Measurements from ENCODE around the gene NTN4.

The NTN4 gene

DNA sequence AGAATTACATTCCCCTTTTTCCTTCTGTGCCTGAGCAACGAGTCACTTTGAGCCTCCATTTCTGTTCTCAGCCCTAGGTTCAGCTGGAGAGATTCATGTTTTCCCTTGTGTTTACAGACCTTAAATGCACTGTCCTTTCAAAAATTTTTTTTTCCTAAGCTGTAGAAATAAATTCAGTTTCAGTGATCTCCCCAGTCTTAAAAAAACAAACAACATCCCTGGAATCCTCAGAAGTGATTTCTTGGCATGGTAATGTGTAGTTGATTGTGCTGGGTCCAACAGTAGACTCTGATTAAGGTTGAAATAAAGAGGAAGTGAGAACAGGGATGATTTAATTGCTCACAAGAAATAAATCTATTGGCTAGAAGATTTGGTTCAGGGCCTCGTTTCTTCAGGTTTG is 89.3 kb downstream of the NTN4 start:
- ATAC-seq: no peak
- TF ChIP-seq ESRRG (CRISPR knock-in tag; IDR thresholded peaks at IDR 0.05): no peak
- no peak for TF ChIP-seq ZFP30 (CRISPR knock-in tag; IDR thresholded peaks at IDR 0.05)
- no peak for TF ChIP-seq RARB (CRISPR knock-in tag; IDR thresholded peaks at IDR 0.05)
- no peak for TF ChIP-seq ZNF8 (CRISPR knock-in tag; IDR thresholded peaks at IDR 0.05)
- no peak for TF ChIP-seq OSR1 (CRISPR knock-in tag; IDR thresholded peaks at IDR 0.05)
- no peak for TF ChIP-seq ZNF565 (CRISPR knock-in tag; conservative IDR thresholded peaks at IDR 0.05; ENCODE audit: low read depth)
- TF ChIP-seq TCF4 (CRISPR knock-in tag; IDR thresholded peaks at IDR 0.05; ENCODE audit: borderline replicate concordance): no peak
- no peak for TF ChIP-seq BACH2 (CRISPR knock-in tag; IDR thresholded peaks at IDR 0.05; ENCODE audit: borderline replicate concordance)
- no peak for TF ChIP-seq GLIS3 (CRISPR knock-in tag; IDR thresholded peaks at IDR 0.05)
- TF ChIP-seq, protein P1, sequence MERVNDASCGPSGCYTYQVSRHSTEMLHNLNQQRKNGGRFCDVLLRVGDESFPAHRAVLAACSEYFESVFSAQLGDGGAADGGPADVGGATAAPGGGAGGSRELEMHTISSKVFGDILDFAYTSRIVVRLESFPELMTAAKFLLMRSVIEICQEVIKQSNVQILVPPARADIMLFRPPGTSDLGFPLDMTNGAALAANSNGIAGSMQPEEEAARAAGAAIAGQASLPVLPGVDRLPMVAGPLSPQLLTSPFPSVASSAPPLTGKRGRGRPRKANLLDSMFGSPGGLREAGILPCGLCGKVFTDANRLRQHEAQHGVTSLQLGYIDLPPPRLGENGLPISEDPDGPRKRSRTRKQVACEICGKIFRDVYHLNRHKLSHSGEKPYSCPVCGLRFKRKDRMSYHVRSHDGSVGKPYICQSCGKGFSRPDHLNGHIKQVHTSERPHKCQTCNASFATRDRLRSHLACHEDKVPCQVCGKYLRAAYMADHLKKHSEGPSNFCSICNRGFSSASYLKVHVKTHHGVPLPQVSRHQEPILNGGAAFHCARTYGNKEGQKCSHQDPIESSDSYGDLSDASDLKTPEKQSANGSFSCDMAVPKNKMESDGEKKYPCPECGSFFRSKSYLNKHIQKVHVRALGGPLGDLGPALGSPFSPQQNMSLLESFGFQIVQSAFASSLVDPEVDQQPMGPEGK (CRISPR knock-in tag; IDR thresholded peaks at IDR 0.05; ENCODE audit: borderline replicate concordance): no peak
- TF ChIP-seq SNAI2 (CRISPR knock-in tag; IDR thresholded peaks at IDR 0.05): no peak
- TF ChIP-seq, protein P2, sequence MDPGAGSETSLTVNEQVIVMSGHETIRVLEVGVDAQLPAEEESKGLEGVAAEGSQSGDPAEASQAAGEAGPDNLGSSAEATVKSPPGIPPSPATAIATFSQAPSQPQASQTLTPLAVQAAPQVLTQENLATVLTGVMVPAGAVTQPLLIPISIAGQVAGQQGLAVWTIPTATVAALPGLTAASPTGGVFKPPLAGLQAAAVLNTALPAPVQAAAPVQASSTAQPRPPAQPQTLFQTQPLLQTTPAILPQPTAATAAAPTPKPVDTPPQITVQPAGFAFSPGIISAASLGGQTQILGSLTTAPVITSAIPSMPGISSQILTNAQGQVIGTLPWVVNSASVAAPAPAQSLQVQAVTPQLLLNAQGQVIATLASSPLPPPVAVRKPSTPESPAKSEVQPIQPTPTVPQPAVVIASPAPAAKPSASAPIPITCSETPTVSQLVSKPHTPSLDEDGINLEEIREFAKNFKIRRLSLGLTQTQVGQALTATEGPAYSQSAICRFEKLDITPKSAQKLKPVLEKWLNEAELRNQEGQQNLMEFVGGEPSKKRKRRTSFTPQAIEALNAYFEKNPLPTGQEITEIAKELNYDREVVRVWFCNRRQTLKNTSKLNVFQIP (CRISPR knock-in tag; IDR thresholded peaks at IDR 0.05; ENCODE audit: borderline replicate concordance, low read depth): no peak
- no peak for TF ChIP-seq ISL1 (CRISPR knock-in tag; IDR thresholded peaks at IDR 0.05)
- no peak for TF ChIP-seq CSDC2 (CRISPR knock-in tag; IDR thresholded peaks at IDR 0.05)
- no peak for TF ChIP-seq ARNTL (CRISPR knock-in tag; IDR thresholded peaks at IDR 0.05; ENCODE audit: borderline replicate concordance, low read depth)
- TF ChIP-seq PPARA (CRISPR knock-in tag; IDR thresholded peaks at IDR 0.05; ENCODE audit: borderline replicate concordance): no peak
- TF ChIP-seq, protein P3, sequence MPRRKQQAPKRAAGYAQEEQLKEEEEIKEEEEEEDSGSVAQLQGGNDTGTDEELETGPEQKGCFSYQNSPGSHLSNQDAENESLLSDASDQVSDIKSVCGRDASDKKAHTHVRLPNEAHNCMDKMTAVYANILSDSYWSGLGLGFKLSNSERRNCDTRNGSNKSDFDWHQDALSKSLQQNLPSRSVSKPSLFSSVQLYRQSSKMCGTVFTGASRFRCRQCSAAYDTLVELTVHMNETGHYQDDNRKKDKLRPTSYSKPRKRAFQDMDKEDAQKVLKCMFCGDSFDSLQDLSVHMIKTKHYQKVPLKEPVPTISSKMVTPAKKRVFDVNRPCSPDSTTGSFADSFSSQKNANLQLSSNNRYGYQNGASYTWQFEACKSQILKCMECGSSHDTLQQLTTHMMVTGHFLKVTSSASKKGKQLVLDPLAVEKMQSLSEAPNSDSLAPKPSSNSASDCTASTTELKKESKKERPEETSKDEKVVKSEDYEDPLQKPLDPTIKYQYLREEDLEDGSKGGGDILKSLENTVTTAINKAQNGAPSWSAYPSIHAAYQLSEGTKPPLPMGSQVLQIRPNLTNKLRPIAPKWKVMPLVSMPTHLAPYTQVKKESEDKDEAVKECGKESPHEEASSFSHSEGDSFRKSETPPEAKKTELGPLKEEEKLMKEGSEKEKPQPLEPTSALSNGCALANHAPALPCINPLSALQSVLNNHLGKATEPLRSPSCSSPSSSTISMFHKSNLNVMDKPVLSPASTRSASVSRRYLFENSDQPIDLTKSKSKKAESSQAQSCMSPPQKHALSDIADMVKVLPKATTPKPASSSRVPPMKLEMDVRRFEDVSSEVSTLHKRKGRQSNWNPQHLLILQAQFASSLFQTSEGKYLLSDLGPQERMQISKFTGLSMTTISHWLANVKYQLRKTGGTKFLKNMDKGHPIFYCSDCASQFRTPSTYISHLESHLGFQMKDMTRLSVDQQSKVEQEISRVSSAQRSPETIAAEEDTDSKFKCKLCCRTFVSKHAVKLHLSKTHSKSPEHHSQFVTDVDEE (CRISPR knock-in tag; IDR thresholded peaks at IDR 0.05): no peak

DNA sequence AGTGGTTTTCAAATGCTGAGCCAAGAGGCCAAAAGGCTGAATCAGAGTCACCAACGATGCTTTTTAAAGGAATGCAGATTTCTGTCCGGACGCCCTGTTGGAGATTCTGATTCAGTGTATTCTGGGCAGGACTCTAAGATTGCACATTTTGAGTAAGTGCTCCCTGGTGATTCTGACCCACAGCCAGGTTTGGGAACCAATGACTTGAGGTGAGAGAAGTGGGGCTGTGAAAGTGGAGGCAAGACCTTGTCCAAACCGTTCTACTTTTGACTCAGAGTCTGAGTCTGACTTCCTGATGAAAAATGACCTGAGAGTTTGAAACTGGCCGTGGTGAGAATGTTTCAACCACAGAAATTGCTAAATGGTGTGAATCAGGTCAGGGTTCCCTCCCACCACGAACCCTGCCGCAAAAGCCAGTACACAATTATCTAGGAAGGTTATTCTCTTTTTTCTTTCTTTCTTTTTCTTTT is 90.2 kb downstream of the NTN4 start:
- no peak for ATAC-seq

DNA sequence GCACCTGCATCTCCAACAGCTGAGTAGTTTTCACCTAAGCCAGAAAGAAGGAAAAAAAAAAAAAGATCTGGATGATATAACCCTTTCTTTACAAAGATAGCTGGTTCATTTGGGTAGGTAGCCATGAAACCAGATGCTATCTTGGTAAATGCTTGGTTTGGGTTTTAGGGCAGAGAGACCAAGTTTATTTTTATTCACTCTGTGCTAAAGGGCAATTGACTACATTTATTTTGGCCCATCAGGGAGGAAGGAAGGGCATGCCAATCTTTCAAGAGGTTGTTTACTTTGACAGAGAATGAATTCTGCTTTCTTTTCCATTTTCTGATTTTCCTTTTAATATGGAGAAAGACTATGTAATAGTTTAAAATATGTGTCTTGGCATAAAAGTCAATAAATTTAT is 91.0 kb downstream of the NTN4 start:
- TF ChIP-seq RARB (CRISPR knock-in tag; IDR thresholded peaks at IDR 0.05) (no peak), PPARA (CRISPR knock-in tag; IDR thresholded peaks at IDR 0.05; ENCODE audit: borderline replicate concordance) (no peak), ISL1 (CRISPR knock-in tag; IDR thresholded peaks at IDR 0.05) (no peak), ZFP3 (CRISPR knock-in tag; IDR thresholded peaks at IDR 0.05) (no peak), ESRRG (CRISPR knock-in tag; IDR thresholded peaks at IDR 0.05) (no peak), CSDC2 (CRISPR knock-in tag; IDR thresholded peaks at IDR 0.05) (no peak), SNAI2 (CRISPR knock-in tag; IDR thresholded peaks at IDR 0.05) (no peak), ZFP30 (CRISPR knock-in tag; IDR thresholded peaks at IDR 0.05) (no peak), ARNTL (CRISPR knock-in tag; IDR thresholded peaks at IDR 0.05; ENCODE audit: borderline replicate concordance, low read depth) (no peak)
- TF ChIP-seq, protein P2 (CRISPR knock-in tag; IDR thresholded peaks at IDR 0.05; ENCODE audit: borderline replicate concordance, low read depth): no peak

More for the DNA sequence above, 90.2 kb downstream of the NTN4 start:
- no peak for TF ChIP-seq ZFP3 (CRISPR knock-in tag; IDR thresholded peaks at IDR 0.05)
- TF ChIP-seq CSDC2 (CRISPR knock-in tag; IDR thresholded peaks at IDR 0.05): no peak
- TF ChIP-seq, protein P4, sequence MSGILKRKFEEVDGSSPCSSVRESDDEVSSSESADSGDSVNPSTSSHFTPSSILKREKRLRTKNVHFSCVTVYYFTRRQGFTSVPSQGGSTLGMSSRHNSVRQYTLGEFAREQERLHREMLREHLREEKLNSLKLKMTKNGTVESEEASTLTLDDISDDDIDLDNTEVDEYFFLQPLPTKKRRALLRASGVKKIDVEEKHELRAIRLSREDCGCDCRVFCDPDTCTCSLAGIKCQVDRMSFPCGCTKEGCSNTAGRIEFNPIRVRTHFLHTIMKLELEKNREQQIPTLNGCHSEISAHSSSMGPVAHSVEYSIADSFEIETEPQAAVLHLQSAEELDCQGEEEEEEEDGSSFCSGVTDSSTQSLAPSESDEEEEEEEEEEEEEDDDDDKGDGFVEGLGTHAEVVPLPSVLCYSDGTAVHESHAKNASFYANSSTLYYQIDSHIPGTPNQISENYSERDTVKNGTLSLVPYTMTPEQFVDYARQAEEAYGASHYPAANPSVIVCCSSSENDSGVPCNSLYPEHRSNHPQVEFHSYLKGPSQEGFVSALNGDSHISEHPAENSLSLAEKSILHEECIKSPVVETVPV (CRISPR knock-in tag; IDR thresholded peaks at IDR 0.05): no peak

More for the DNA sequence above, 91.0 kb downstream of the NTN4 start:
- ATAC-seq: no peak

All from SK-N-SH treated with all-trans-retinoic acid at 6 μM for 48 hours (cell line).